Measurements from ENCODE around the gene IL11RA.

GRCh38 chr9:34611811-34612787, 39.9 kb upstream of the IL11RA start, which contains the start of gene RPP25L:
- TF ChIP-seq, protein P1, sequence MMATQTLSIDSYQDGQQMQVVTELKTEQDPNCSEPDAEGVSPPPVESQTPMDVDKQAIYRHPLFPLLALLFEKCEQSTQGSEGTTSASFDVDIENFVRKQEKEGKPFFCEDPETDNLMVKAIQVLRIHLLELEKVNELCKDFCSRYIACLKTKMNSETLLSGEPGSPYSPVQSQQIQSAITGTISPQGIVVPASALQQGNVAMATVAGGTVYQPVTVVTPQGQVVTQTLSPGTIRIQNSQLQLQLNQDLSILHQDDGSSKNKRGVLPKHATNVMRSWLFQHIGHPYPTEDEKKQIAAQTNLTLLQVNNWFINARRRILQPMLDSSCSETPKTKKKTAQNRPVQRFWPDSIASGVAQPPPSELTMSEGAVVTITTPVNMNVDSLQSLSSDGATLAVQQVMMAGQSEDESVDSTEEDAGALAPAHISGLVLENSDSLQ (IDR thresholded peaks at IDR 0.05): no peak
- TF ChIP-seq FOXK2 (IDR thresholded peaks at IDR 0.05) (no peak), CTBP1 (IDR thresholded peaks at IDR 0.05; ENCODE audit: borderline replicate concordance) (no peak), HDGF (IDR thresholded peaks at IDR 0.05; ENCODE audit: borderline replicate concordance) (no peak), FOXM1 (IDR thresholded peaks at IDR 0.05; ENCODE audit: borderline replicate concordance) (no peak), ARNT (IDR thresholded peaks at IDR 0.05) (no peak), ELF4 (IDR thresholded peaks at IDR 0.05) (no peak), LEF1 (IDR thresholded peaks at IDR 0.05; ENCODE audit: borderline replicate concordance) (no peak), FOXA1 (IDR thresholded peaks at IDR 0.05) (no peak), ZNF384 (IDR thresholded peaks at IDR 0.05) (no peak)
